A673 (cell line): Measurements from ENCODE around the gene MEGF6. TPM values are rescaled to one million over a fixed set of nuclear protein-coding genes. Genes with fewer than 3 reads are reported as not detected.
A peak's percentile ranks its signal among the peaks of the same experiment; 100 is the strongest.

Experiments
- BruUV-seq: library from RNA; stranded (reverse); fragments of 400-500 nt; replicated peaks from 2 replicates; lab custom pipeline; 2021; lab: Mats Ljungman, UMichigan
- CTCF ChIA-PET: fragments of 300-600 bp; sonication (Branson Sonifier 250); formaldehyde crosslinking; loops from one replicate; lab custom pipeline; 2022; ENCODE audit warnings: antibody characterized with exemption; lab: Charles Lee
- POLR2A ChIA-PET: fragments of 300-600 bp; sonication (Branson Sonifier 250); formaldehyde crosslinking; loops from one replicate; lab custom pipeline; 2022; ENCODE audit warnings: antibody characterized with exemption; ENCODE audit not compliant: low non-redundant PET; lab: Charles Lee
- DNase-seq: peaks from one replicate; pipeline ENCODE4 v3.0.0-alpha.2; 2015; ENCODE audit warnings: low spot score
- H3K27ac ChIP-seq: fragments of 200-600 bp; sonication (generic); 2 replicates; pipeline ENCODE4 v1.5.1; 2016; ENCODE audit warnings: mixed run types, low read depth, mild to moderate bottlenecking, mixed read lengths, antibody characterized with exemption, low read length; ENCODE audit not compliant: poor library complexity, severe bottlenecking
- H3K27me3 ChIP-seq: fragments of 200-600 bp; sonication (generic); replicated peaks from 2 replicates; pipeline ENCODE4 v1.6.1; 2017; ENCODE audit warnings: mixed run types, low read depth, mild to moderate bottlenecking, mixed read lengths, antibody characterized with exemption, low read length; ENCODE audit not compliant: insufficient read depth, poor library complexity
- H3K36me3 ChIP-seq: fragments of 200-600 bp; sonication (generic); 2 replicates; pipeline ENCODE4 v1.6.1; 2016; ENCODE audit warnings: mixed run types, mild to moderate bottlenecking, mixed read lengths, antibody characterized with exemption, low read length; ENCODE audit not compliant: insufficient read depth, poor library complexity, severe bottlenecking
- H3K4me1 ChIP-seq: fragments of 200-600 bp; sonication (generic); 2 replicates; pipeline ENCODE4 v1.6.1; 2017; ENCODE audit warnings: mixed run types, mild to moderate bottlenecking, mixed read lengths, antibody characterized with exemption, low read length; ENCODE audit not compliant: insufficient read depth, poor library complexity, severe bottlenecking
- H3K4me3 ChIP-seq: fragments of 200-600 bp; sonication (generic); 2 replicates; pipeline ENCODE4 v1.5.1; 2016; ENCODE audit warnings: low read depth, mixed run types, mild to moderate bottlenecking, mixed read lengths, low read length; ENCODE audit not compliant: poor library complexity, severe bottlenecking
- H3K9me3 ChIP-seq: fragments of 200-600 bp; sonication (generic); 2 replicates; pipeline ENCODE4 v1.6.1; 2016; ENCODE audit warnings: mixed run types, low read depth, mild to moderate bottlenecking, mixed read lengths, antibody characterized with exemption, low read length; ENCODE audit not compliant: poor library complexity, severe bottlenecking
- CTCF ChIP-seq: fragments of 300-800, 200-600 bp; sonication (generic); conservative IDR thresholded peaks from 2 replicates; pipeline ENCODE4 v1.5.1; 2017; ENCODE audit warnings: low read depth, mild to moderate bottlenecking, antibody characterized with exemption, low read length, moderate library complexity, mixed read lengths
- EZH2 ChIP-seq: fragments of 200-600 bp; sonication (generic); IDR thresholded peaks from 2 replicates; pipeline ENCODE4 v1.6.1; 2017; ENCODE audit warnings: borderline replicate concordance, low read depth, mild to moderate bottlenecking, mixed read lengths, antibody characterized with exemption, low read length; ENCODE audit not compliant: poor library complexity, severe bottlenecking
- intact Hi-C: fragments of 100-400 bp; cut with micrococcal nuclease; formaldehyde crosslinking; loops from one replicate; pipeline ENCODE4 v1.10.0; 2022; ENCODE audit not compliant: unreplicated experiment
- total RNA-seq: library from RNA; stranded (reverse); gene quantifications from 2 replicates; pipeline ENCODE4 v1.2.3, GENCODE V29; 2021

The MEGF6 gene
- total RNA-seq, 1 experiment from 2014 or later: 2.8 TPM

- no peak overlapping the region for H3K27ac ChIP-seq
- no peak overlapping the region for H3K4me3 ChIP-seq
- H3K9me3 ChIP-seq: no peaks in the 10 kb centered on the region
- ChIA-PET CTCF (no interaction called here), POLR2A (no interaction called here)
- no peak for TF ChIP-seq EZH2
- TF ChIP-seq CTCF: no peak
- H3K36me3 ChIP-seq: no peaks in the 10 kb centered on the region
- no peaks in the 10 kb centered on the region for H3K27me3 ChIP-seq
- peak; percentile 60 for DNase-seq
- no TSS peak for BruUV-seq
- no peaks in the 10 kb centered on the region for H3K4me1 ChIP-seq
- intact Hi-C loops: no loop called here
Observed at GRCh38 chr1:3501856-3502640, 109.3 kb downstream of the MEGF6 start.

DNA sequence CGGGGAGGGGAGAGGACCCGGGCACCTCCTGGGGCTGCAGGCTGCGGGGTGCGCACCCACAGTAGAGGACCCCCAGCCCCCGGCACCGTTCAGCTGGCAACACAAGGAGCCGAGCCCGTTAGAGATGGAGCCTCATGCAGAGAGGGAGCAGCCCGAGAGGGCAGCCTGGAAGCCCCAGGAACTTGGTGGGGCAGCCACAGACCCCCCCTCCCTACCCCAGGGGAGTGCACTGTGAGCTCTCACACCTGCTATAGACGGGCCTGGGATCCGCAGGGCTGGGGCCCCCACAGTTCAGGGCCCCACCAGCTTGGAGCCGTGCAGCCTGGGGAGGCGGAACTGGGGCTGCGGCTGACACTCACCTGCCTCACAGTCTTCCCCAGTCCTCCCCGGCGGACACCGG is 109.9 kb downstream of the MEGF6 start:
- Histone ChIP-seq H3K36me3 (no peaks in the 10 kb centered on the region), H3K4me3 (no peak overlapping the region), H3K27me3 (no peaks in the 10 kb centered on the region), H3K27ac (no peak overlapping the region), H3K4me1 (no peaks in the 10 kb centered on the region), H3K9me3 (no peaks in the 10 kb centered on the region)
- ChIA-PET CTCF (no interaction called here), POLR2A (no interaction called here)
- no TSS peak for BruUV-seq
- no peak for DNase-seq
- intact Hi-C loops: no loop called here
- TF ChIP-seq EZH2 (no peak), CTCF (no peak)

- ChIA-PET CTCF (no interaction called here), POLR2A (no interaction called here)
- TF ChIP-seq EZH2 (no peak), CTCF (no peak)
Observed at GRCh38 chr1:3500265-3500835, 111.0 kb downstream of the MEGF6 start.

More at GRCh38 chr1:3500265-3500835, 111.0 kb downstream of the MEGF6 start:
- DNase-seq: no peak
- Histone ChIP-seq H3K27ac (no peak overlapping the region), H3K9me3 (no peaks in the 10 kb centered on the region), H3K4me3 (no peak overlapping the region), H3K27me3 (no peaks in the 10 kb centered on the region), H3K4me1 (no peaks in the 10 kb centered on the region), H3K36me3 (no peaks in the 10 kb centered on the region)
- BruUV-seq: no TSS peak
- intact Hi-C loops: no loop called here
